Measurements from ENCODE around the gene ITGAD. TPM values are rescaled to one million over a fixed set of nuclear protein-coding genes. Genes with fewer than 3 reads are reported as not detected.

Gene ITGAD
- total RNA-seq, 1 experiment from 2014 or later, result not detected

GRCh38 chr16:31351942-31352325 is 41.2 kb upstream of the ITGAD start:
- Histone ChIP-seq H2AFZ (ENCODE audit: low read length) (no peak overlapping the region), H3K9me3 (ENCODE audit: control insufficient read depth, low read depth, low read length) (no peaks in the 10 kb centered on the region), H3K4me1 (ENCODE audit: insufficient read depth, low read length) (no peaks in the 10 kb centered on the region), H2BK15ac (ENCODE audit: low read depth, low read length) (no peak overlapping the region), H2BK5ac (ENCODE audit: insufficient read length, low read length) (no peak overlapping the region), H3K79me1 (ENCODE audit: insufficient read depth, low read depth, low read length, poor library complexity, severe bottlenecking) (no peaks in the 10 kb centered on the region), H3K27ac (ENCODE audit: insufficient read length, low read depth, low read length) (no peak overlapping the region), H3K23ac (ENCODE audit: insufficient read length, low read depth, low read length) (no peak overlapping the region), H4K20me1 (ENCODE audit: control insufficient read depth, insufficient read depth, insufficient read length) (no peaks in the 10 kb centered on the region), H4K5ac (ENCODE audit: insufficient read length, low read depth, low read length) (no peak overlapping the region), H2BK20ac (ENCODE audit: low read depth, low read length, poor library complexity, severe bottlenecking) (no peak overlapping the region), H3K56ac (ENCODE audit: insufficient read length, low read depth, low read length) (no peak overlapping the region), H3K4me2 (ENCODE audit: insufficient read depth, insufficient read length, low read length) (no peak overlapping the region), H3K18ac (ENCODE audit: insufficient read length, low read depth, low read length) (no peak overlapping the region), H2AK5ac (ENCODE audit: insufficient read length, low read length) (no peak overlapping the region), H3K23me2 (ENCODE audit: insufficient read length, low read depth, low read length, poor library complexity, severe bottlenecking) (no peaks in the 10 kb centered on the region), H4K8ac (replicated peaks; ENCODE audit: insufficient read length, low read depth, low read length) (no peak overlapping the region), H3K27me3 (ENCODE audit: insufficient read depth, low read length) (no peaks in the 10 kb centered on the region), H4K91ac (ENCODE audit: insufficient read length, low read depth, low read length) (no peak overlapping the region), H2BK120ac (ENCODE audit: low read depth, low read length, poor library complexity, severe bottlenecking) (no peak overlapping the region), H2BK12ac (ENCODE audit: insufficient read length, low read depth, low read length) (no peak overlapping the region), H3K9ac (ENCODE audit: extremely low read depth, insufficient read length, low read length) (no peak overlapping the region), H3K79me2 (ENCODE audit: insufficient read depth, low read length) (no peaks in the 10 kb centered on the region), H3T11ph (ENCODE audit: low read length) (no peak overlapping the region), H3K14ac (ENCODE audit: insufficient read depth, low read length) (no peak overlapping the region), H3K4ac (ENCODE audit: low read depth, low read length) (no peak overlapping the region)
- no peak for DNase-seq
- H3K4me1 Mint-ChIP-seq, result peaks cover 10 to 15% of the 10 kb centered on the region in 2 experiments
- no peaks in the 10 kb centered on the region; a peak in 2 of 5 replicates for H3K9me3 Mint-ChIP-seq
- TF ChIP-seq CTCF (conservative IDR thresholded peaks at IDR 0.05), result no peak
- H3K27me3 Mint-ChIP-seq (ENCODE audit: low read depth), result peaks cover 14% of the 10 kb centered on the region
- H3K27ac Mint-ChIP-seq, result peak overlapping the region in 1 of 3 experiments; percentile 40; a peak in 1 of 7 replicates
- WGBS (ENCODE audit: extremely low coverage, insufficient read length, low lambda C conversion rate), result no CpG with 5 or more reads among the region's 6 CpGs
- no peaks in the 10 kb centered on the region for H3K36me3 Mint-ChIP-seq (ENCODE audit: insufficient read depth in 1 of 3, low read depth in 3 of 3)
- H3K4me3 Mint-ChIP-seq, result no peak overlapping the region

Data from H9 (cell line).